HepG2 (cell line): ENCODE data around the gene CHST3. TPM values are rescaled to one million over a fixed set of nuclear protein-coding genes. Genes with fewer than 3 reads are reported as not detected.

ENCODE experiments used
- HNF4A ChIP-seq: sonication (generic); formaldehyde crosslinking; IDR thresholded peaks from 2 replicates; pipeline ENCODE4 v1.4.0; 2020; ENCODE audit warnings: missing genetic modification reagents
- HOXA9 ChIP-seq: sonication (generic); formaldehyde crosslinking; IDR thresholded peaks from 2 replicates; pipeline ENCODE4 v1.8.1; 2022; ENCODE audit warnings: missing genetic modification reagents, mild to moderate bottlenecking, moderate library complexity, borderline replicate concordance
- JDP2 ChIP-seq: sonication (generic); formaldehyde crosslinking; IDR thresholded peaks from 2 replicates; pipeline ENCODE4 v1.8.1; 2022; ENCODE audit warnings: missing genetic modification reagents, borderline replicate concordance
- NCOA5 ChIP-seq: sonication (generic); formaldehyde crosslinking; IDR thresholded peaks from 2 replicates; pipeline ENCODE4 v1.4.0; 2020; ENCODE audit warnings: missing genetic modification reagents
- RORA ChIP-seq: sonication (generic); formaldehyde crosslinking; IDR thresholded peaks from 2 replicates; pipeline ENCODE4 v1.5.0; 2020; ENCODE audit warnings: mild to moderate bottlenecking, missing genetic modification reagents, moderate library complexity
- ZNF180 ChIP-seq: sonication (generic); formaldehyde crosslinking; IDR thresholded peaks from 2 replicates; pipeline ENCODE4 v1.4.0; 2020; ENCODE audit warnings: low read depth, missing genetic modification reagents, borderline replicate concordance
- ZNF205 ChIP-seq: IDR thresholded peaks from 2 replicates; pipeline ENCODE4 v1.6.1; 2018; ENCODE audit warnings: missing biosample characterization, missing genetic modification reagents
- ZNF530 ChIP-seq: sonication (generic); formaldehyde crosslinking; IDR thresholded peaks from 2 replicates; pipeline ENCODE4 v1.5.0; 2020; ENCODE audit warnings: low read depth, mild to moderate bottlenecking, missing genetic modification reagents
- ZNF557 ChIP-seq: sonication (generic); formaldehyde crosslinking; IDR thresholded peaks from 2 replicates; pipeline ENCODE4 v1.4.0; 2020; ENCODE audit warnings: missing genetic modification reagents
- ZNF644 ChIP-seq: IDR thresholded peaks from 2 replicates; pipeline ENCODE4 v1.6.1; 2016; ENCODE audit warnings: low read depth
- polyA plus RNA-seq, 8 experiments: library from polyadenylated mRNA; depleted of rRNA in 3 of 8; stranded (reverse) in 7 of 8; unstranded in 1 of 8; fragments of >200 nt; fragmentation: Illumina TruSeq in 4 of 8; extraction: Trizol in 4 of 8; gene quantifications; 2 replicates each; pipeline versions ENCODE4 v1.2.1 to v1.2.3, GENCODE V29; 2011 to 2016; ENCODE audit warnings: low read depth in 4 of 8, missing spikeins in 1 of 8, mixed read lengths in 1 of 8; ENCODE audit not compliant: insufficient read depth in 1 of 8
- total RNA-seq, 5 experiments: library from RNA; depleted of rRNA; stranded (reverse); fragments of >200 nt; fragmentation: Illumina TruSeq; extraction: Trizol; gene quantifications; 2 replicates each; pipeline ENCODE4 v1.2.3, GENCODE V29; 2016; ENCODE audit warnings: low read depth in 1 of 5
- TF ChIP-seq, protein P1 (sequence below): IDR thresholded peaks from 2 replicates; pipeline ENCODE4 v1.6.1; 2018; ENCODE audit warnings: missing genetic modification reagents, mild to moderate bottlenecking, missing compliant biosample characterization
- TF ChIP-seq, protein P2 (sequence below): sonication (generic); formaldehyde crosslinking; IDR thresholded peaks from 2 replicates; pipeline ENCODE4 v1.4.0; 2020; ENCODE audit warnings: missing genetic modification reagents

Gene CHST3
- total and polyA plus RNA-seq, 2 of the 13 experiments (the other 11 are each of a cell fraction or from before 2014, with no cell fraction given) = 7.2 to 18.7 TPM

DNA sequence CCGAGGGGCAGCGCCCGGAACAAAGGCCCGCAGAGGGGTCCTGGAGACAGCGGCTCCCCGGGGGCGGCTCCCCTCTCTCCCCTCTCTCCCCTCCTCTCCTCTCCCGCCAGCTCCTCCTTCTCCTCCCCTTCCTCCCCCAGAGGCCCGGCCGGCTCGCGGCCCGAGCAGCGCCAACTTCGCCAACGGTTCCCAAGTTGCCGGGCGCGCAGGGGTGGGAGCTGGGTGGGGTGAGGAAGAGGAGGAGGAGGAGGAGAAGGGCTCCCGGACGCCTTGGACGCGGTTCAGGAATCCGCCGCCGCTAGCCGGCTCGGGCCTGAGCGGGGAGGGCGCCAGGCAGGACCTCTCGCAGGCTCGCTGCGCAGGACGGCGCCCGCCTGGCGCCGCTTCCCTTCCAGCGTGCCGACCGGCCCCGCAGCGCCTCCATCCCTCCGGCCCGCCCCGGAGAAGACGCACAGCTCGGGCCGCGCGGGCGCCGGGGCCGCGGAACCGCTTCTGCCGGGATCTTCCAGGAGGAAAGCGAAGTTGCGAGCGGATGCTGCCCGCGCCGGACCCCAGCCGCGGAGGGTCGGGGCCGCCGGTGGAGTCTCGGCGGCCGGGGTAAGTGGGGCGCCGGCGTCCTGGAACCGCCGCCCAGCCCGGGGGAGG, at the start of gene CHST3 (continued):
- TF ChIP-seq RORA (CRISPR knock-in tag) = no peak
- TF ChIP-seq NCOA5 = no peak
- TF ChIP-seq ZNF557 (CRISPR knock-in tag) = no peak
- TF ChIP-seq ZNF530 (CRISPR knock-in tag) = no peak
- TF ChIP-seq, protein P1, sequence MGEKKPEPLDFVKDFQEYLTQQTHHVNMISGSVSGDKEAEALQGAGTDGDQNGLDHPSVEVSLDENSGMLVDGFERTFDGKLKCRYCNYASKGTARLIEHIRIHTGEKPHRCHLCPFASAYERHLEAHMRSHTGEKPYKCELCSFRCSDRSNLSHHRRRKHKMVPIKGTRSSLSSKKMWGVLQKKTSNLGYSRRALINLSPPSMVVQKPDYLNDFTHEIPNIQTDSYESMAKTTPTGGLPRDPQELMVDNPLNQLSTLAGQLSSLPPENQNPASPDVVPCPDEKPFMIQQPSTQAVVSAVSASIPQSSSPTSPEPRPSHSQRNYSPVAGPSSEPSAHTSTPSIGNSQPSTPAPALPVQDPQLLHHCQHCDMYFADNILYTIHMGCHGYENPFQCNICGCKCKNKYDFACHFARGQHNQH (CRISPR knock-in tag) = 0 out of 2 replicates have a peak, but pooled peaks have one; percentile 9
- peak; percentile 78; the same call in 1 of the 2 replicates for TF ChIP-seq HOXA9 (CRISPR knock-in tag)
- TF ChIP-seq, protein P2, sequence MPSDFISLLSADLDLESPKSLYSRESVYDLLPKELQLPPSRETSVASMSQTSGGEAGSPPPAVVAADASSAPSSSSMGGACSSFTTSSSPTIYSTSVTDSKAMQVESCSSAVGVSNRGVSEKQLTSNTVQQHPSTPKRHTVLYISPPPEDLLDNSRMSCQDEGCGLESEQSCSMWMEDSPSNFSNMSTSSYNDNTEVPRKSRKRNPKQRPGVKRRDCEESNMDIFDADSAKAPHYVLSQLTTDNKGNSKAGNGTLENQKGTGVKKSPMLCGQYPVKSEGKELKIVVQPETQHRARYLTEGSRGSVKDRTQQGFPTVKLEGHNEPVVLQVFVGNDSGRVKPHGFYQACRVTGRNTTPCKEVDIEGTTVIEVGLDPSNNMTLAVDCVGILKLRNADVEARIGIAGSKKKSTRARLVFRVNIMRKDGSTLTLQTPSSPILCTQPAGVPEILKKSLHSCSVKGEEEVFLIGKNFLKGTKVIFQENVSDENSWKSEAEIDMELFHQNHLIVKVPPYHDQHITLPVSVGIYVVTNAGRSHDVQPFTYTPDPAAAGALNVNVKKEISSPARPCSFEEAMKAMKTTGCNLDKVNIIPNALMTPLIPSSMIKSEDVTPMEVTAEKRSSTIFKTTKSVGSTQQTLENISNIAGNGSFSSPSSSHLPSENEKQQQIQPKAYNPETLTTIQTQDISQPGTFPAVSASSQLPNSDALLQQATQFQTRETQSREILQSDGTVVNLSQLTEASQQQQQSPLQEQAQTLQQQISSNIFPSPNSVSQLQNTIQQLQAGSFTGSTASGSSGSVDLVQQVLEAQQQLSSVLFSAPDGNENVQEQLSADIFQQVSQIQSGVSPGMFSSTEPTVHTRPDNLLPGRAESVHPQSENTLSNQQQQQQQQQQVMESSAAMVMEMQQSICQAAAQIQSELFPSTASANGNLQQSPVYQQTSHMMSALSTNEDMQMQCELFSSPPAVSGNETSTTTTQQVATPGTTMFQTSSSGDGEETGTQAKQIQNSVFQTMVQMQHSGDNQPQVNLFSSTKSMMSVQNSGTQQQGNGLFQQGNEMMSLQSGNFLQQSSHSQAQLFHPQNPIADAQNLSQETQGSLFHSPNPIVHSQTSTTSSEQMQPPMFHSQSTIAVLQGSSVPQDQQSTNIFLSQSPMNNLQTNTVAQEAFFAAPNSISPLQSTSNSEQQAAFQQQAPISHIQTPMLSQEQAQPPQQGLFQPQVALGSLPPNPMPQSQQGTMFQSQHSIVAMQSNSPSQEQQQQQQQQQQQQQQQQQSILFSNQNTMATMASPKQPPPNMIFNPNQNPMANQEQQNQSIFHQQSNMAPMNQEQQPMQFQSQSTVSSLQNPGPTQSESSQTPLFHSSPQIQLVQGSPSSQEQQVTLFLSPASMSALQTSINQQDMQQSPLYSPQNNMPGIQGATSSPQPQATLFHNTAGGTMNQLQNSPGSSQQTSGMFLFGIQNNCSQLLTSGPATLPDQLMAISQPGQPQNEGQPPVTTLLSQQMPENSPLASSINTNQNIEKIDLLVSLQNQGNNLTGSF (CRISPR knock-in tag) = peak; percentile 12; the same call in 1 of the 2 replicates
- TF ChIP-seq JDP2 = peak; percentile 41; the same call in 1 of the 2 replicates
- TF ChIP-seq HNF4A (CRISPR knock-in tag) = no peak
- no peak for TF ChIP-seq ZNF180
- TF ChIP-seq ZNF205 (CRISPR knock-in tag) = no peak
- no peak for TF ChIP-seq ZNF644 (CRISPR knock-in tag)
